HG03095 (cell line): ENCODE results near the gene MAP3K20.
A peak's percentile ranks its signal among the peaks of the same experiment; 100 is the strongest.
"Not testable (repeated sequence)": the region's sequence is repeated elsewhere in the genome, so short reads cannot be mapped to it uniquely, and the experiment has no call there.

Experiments used
- ATAC-seq: cut with Tn5 transposase; IDR thresholded peaks from one replicate; pipeline ENCODE4 v1.9.1; 2021; ENCODE audit warnings: moderate library complexity; ENCODE audit not compliant: unreplicated experiment

MAP3K20 gene

GRCh38 chr2:173193925-173194324 lies 118.3 kb downstream of the MAP3K20 start:
- ATAC-seq, result no peak

GRCh38 chr2:173195100-173195499 lies 119.5 kb downstream of the MAP3K20 start:
- no peak for ATAC-seq

- ATAC-seq, result no peak
These were observed 120.4 kb downstream of the MAP3K20 start for GRCh38 chr2:173196080-173196479.

GRCh38 chr2:173196638-173197037 lies 121.0 kb downstream of the MAP3K20 start:
- ATAC-seq, result no peak

- ATAC-seq, result no peak
These were observed 122.7 kb downstream of the MAP3K20 start for GRCh38 chr2:173198327-173198726.

- no peak for ATAC-seq
These were observed 123.6 kb downstream of the MAP3K20 start for GRCh38 chr2:173199294-173199693.

- no peak for ATAC-seq
These were observed 126.9 kb downstream of the MAP3K20 start for GRCh38 chr2:173202570-173202969.

GRCh38 chr2:173204316-173204715 lies 128.7 kb downstream of the MAP3K20 start:
- ATAC-seq, result no peak

GRCh38 chr2:173205375-173205774 lies 129.7 kb downstream of the MAP3K20 start:
- ATAC-seq, result no peak

- ATAC-seq, result not testable (repeated sequence)
These were observed 131.5 kb downstream of the MAP3K20 start for GRCh38 chr2:173207124-173207523.

GRCh38 chr2:173210270-173211196 lies 134.9 kb downstream of the MAP3K20 start:
- peak; percentile 68 for ATAC-seq

- no peak for ATAC-seq
These were observed 137.5 kb downstream of the MAP3K20 start for GRCh38 chr2:173213181-173213580.

GRCh38 chr2:173214213-173214612 lies 138.6 kb downstream of the MAP3K20 start:
- ATAC-seq, result no peak

- no peak for ATAC-seq
These were observed 139.7 kb downstream of the MAP3K20 start for GRCh38 chr2:173215316-173215715.

- ATAC-seq, result no peak
These were observed 140.4 kb downstream of the MAP3K20 start for GRCh38 chr2:173216051-173216450.

GRCh38 chr2:173216668-173217067 lies 141.0 kb downstream of the MAP3K20 start:
- no peak for ATAC-seq

GRCh38 chr2:173217116-173217840 lies 141.6 kb downstream of the MAP3K20 start:
- no peak for ATAC-seq

- no peak for ATAC-seq
These were observed 142.8 kb downstream of the MAP3K20 start for GRCh38 chr2:173218326-173219056.

- ATAC-seq, result no peak
These were observed 145.6 kb downstream of the MAP3K20 start for GRCh38 chr2:173221132-173221695.

GRCh38 chr2:173221937-173222594 lies 146.4 kb downstream of the MAP3K20 start:
- ATAC-seq, result no peak
